Activated naive CD4-positive, alpha-beta T cell treated with anti-CD3 and anti-CD28 coated beads for 36 hours (primary cell): ENCODE data around the gene TANC1. TPM values are rescaled to one million over a fixed set of nuclear protein-coding genes. Genes with fewer than 3 reads are reported as not detected.

Experiments
- CTCF ChIA-PET: fragments of 350-600 bp; sonication (Branson Sonifier 250); formaldehyde crosslinking; loops from one replicate; lab custom pipeline; 2021; ENCODE audit warnings: antibody characterized with exemption; lab: Charles Lee
- DNase-seq: peaks from one replicate; pipeline ENCODE4 v3.0.0-alpha.2; 2020
- H3K27ac Mint-ChIP-seq: one replicate; pipeline ENCODE4 v1.8.0; 2021; ENCODE audit warnings: mild to moderate bottlenecking, mixed read lengths
- H3K27me3 Mint-ChIP-seq: one replicate; pipeline ENCODE4 v1.8.0; 2021; ENCODE audit warnings: low read depth, mixed read lengths
- H3K36me3 Mint-ChIP-seq: one replicate; pipeline ENCODE4 v1.8.0; 2021; ENCODE audit warnings: low read depth, mixed read lengths
- H3K4me1 Mint-ChIP-seq: one replicate; pipeline ENCODE4 v1.8.0; 2021; ENCODE audit warnings: low read depth, mixed read lengths
- H3K4me3 Mint-ChIP-seq: one replicate; pipeline ENCODE4 v1.8.0; 2021; ENCODE audit warnings: mild to moderate bottlenecking, moderate library complexity, mixed read lengths
- H3K9me3 Mint-ChIP-seq: one replicate; pipeline ENCODE4 v1.8.0; 2021; ENCODE audit warnings: mixed read lengths
- intact Hi-C: fragments of 100-400 bp; cut with micrococcal nuclease; formaldehyde crosslinking; loops from one replicate; pipeline ENCODE4 v1.15.1; 2023
- total RNA-seq, 2 experiments: library from RNA; stranded (reverse); gene quantifications; one replicate each; pipeline ENCODE4 v1.2.3, GENCODE V29; 2021

TANC1 gene
- total RNA-seq, 2 experiments from 2014 or later: 2.0 to 2.3 TPM

GRCh38 chr2:159225025-159226016 is 256.9 kb downstream of the TANC1 start:
- CTCF ChIA-PET: no interaction called here
- Mint-ChIP-seq H3K36me3 (no peaks in the 10 kb centered on the region), H3K27me3 (no peaks in the 10 kb centered on the region), H3K27ac (no peak overlapping the region), H3K4me1 (peaks cover 10% of the 10 kb centered on the region), H3K4me3 (no peak overlapping the region), H3K9me3 (no peaks in the 10 kb centered on the region)
- intact Hi-C loops: no loop called here
- DNase-seq: no peak

- H3K27ac Mint-ChIP-seq: no peak overlapping the region
- DNase-seq: peak; percentile 35
- CTCF ChIA-PET: no interaction called here
These were observed 257.6 kb downstream of the TANC1 start for GRCh38 chr2:159226059-159226461.

DNA sequence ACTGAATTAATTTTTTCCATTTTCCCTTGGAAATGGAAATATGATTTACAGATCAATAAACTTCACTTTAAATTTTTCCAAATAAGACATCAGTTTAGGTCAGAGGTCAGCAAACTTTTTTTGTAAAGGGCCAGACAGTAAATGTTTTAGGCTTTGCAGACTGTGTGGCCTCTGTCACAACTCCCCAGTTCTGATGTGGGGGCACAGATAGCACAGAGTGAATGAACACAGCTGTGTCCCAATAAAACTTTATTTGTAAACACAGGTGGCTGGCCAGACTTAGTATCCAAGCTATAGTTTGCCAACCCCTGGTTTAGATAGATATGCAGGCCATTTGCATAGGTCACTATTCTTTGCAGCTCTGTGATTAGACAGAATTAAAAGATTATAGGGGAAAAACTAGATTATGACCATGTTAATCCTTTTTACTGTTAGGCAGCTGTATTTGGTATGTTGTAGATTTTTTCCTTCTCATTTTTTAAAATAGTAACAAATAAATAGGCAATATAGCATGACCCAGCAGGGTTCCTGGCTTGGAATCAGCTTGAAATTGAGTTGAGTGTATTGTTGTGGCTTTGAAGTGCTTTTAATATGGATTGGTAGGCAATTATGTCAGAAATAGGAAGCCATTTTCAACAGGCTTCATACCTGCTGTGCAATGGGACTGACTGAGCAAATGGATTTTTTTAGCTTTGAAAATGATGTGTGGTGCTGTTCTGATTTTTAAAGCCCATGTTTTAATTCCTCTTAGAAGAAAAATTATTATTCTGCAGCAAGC is 258.4 kb downstream of the TANC1 start:
- no peaks in the 10 kb centered on the region for H3K36me3 Mint-ChIP-seq
- CTCF ChIA-PET: no interaction called here

More at GRCh38 chr2:159226059-159226461, 257.6 kb downstream of the TANC1 start:
- H3K9me3 Mint-ChIP-seq: no peaks in the 10 kb centered on the region
- intact Hi-C loops: no loop called here
- H3K4me3 Mint-ChIP-seq: no peak overlapping the region
- no peaks in the 10 kb centered on the region for H3K36me3 Mint-ChIP-seq
- peaks cover 10% of the 10 kb centered on the region for H3K4me1 Mint-ChIP-seq
- H3K27me3 Mint-ChIP-seq: no peaks in the 10 kb centered on the region

GRCh38 chr2:159227467-159227866 is 259.0 kb downstream of the TANC1 start:
- no peaks in the 10 kb centered on the region for H3K36me3 Mint-ChIP-seq
- H3K4me3 Mint-ChIP-seq: no peak overlapping the region
- intact Hi-C loops: no loop called here
- no peaks in the 10 kb centered on the region for H3K27me3 Mint-ChIP-seq
- no peaks in the 10 kb centered on the region for H3K9me3 Mint-ChIP-seq
- CTCF ChIA-PET: no interaction called here
- peaks cover 10% of the 10 kb centered on the region for H3K4me1 Mint-ChIP-seq
- H3K27ac Mint-ChIP-seq: no peak overlapping the region
- DNase-seq: no peak

More for the DNA sequence above, 258.4 kb downstream of the TANC1 start:
- H3K9me3 Mint-ChIP-seq: no peaks in the 10 kb centered on the region
- no peak overlapping the region for H3K27ac Mint-ChIP-seq
- no peak for DNase-seq
- H3K4me3 Mint-ChIP-seq: no peak overlapping the region
- intact Hi-C loops: no loop called here
- H3K4me1 Mint-ChIP-seq: peaks cover 10% of the 10 kb centered on the region
- H3K27me3 Mint-ChIP-seq: no peaks in the 10 kb centered on the region

- CTCF ChIA-PET: no interaction called here
- peaks cover 10% of the 10 kb centered on the region for H3K4me1 Mint-ChIP-seq
- DNase-seq: no peak
- H3K36me3 Mint-ChIP-seq: peaks cover 1% of the 10 kb centered on the region
- H3K27me3 Mint-ChIP-seq: no peaks in the 10 kb centered on the region
- no peak overlapping the region for H3K4me3 Mint-ChIP-seq
- intact Hi-C loops: no loop called here
- H3K9me3 Mint-ChIP-seq: no peaks in the 10 kb centered on the region
- H3K27ac Mint-ChIP-seq: no peak overlapping the region
These were observed 259.7 kb downstream of the TANC1 start for GRCh38 chr2:159228081-159228581.

GRCh38 chr2:159229476-159230144 is 261.2 kb downstream of the TANC1 start:
- H3K9me3 Mint-ChIP-seq: no peaks in the 10 kb centered on the region
- CTCF ChIA-PET: interaction anchor here (0.6 kb wide), 1 partner anchor 580 kb away, joined by 3 read pairs; no protein-coding TSS in a partner anchor
- intact Hi-C loops: no loop called here

DNA sequence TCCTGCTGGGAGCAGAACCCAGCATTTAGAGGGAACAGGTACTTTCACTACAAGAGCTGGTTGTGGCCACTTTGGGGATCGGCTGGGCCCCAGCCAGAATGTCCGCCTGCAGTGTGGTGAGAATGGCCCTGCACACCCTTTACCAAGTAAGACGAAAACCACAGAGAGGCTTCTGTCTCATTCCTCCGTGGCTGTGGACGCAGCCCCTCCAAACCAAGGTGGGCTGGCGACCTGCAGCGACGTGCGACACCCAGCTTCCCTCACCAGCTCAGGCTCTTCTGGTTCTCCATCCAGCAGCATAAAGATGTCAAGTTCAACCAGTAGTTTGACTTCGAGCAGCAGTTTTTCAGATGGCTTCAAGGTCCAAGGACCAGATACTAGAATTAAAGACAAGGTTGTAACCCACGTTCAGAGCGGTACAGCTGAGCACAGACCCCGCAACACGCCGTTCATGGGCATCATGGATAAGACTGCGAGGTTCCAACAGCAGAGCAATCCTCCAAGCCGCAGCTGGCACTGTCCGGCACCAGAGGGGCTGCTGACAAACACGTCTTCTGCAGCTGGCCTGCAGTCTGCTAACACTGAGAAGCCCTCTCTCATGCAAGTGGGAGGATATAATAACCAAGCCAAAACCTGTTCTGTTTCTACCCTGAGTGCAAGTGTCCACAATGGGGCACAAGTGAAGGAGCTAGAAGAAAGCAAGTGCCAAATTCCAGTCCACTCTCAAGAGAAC is 261.9 kb downstream of the TANC1 start:
- Mint-ChIP-seq H3K4me3 (no peak overlapping the region), H3K27ac (no peak overlapping the region), H3K36me3 (peaks cover 5% of the 10 kb centered on the region), H3K4me1 (peaks cover 10% of the 10 kb centered on the region), H3K9me3 (no peaks in the 10 kb centered on the region), H3K27me3 (no peaks in the 10 kb centered on the region)
- intact Hi-C loops: no loop called here
- CTCF ChIA-PET: interaction anchor here (0.6 kb wide), 1 partner anchor 579 kb away, joined by 3 read pairs; no protein-coding TSS in a partner anchor
- no peak for DNase-seq

More at GRCh38 chr2:159229476-159230144, 261.2 kb downstream of the TANC1 start:
- no peak for DNase-seq
- no peaks in the 10 kb centered on the region for H3K27me3 Mint-ChIP-seq
- H3K4me3 Mint-ChIP-seq: no peak overlapping the region
- H3K27ac Mint-ChIP-seq: no peak overlapping the region
- peaks cover 10% of the 10 kb centered on the region for H3K4me1 Mint-ChIP-seq
- H3K36me3 Mint-ChIP-seq: peaks cover 3% of the 10 kb centered on the region

- Mint-ChIP-seq H3K27me3 (no peaks in the 10 kb centered on the region), H3K36me3 (peaks cover 8% of the 10 kb centered on the region), H3K27ac (no peak overlapping the region), H3K4me1 (peaks cover 6% of the 10 kb centered on the region), H3K4me3 (no peak overlapping the region), H3K9me3 (no peaks in the 10 kb centered on the region)
- CTCF ChIA-PET: interaction anchor here (0.6 to 1.7 kb wide), 2 partner anchors 32 to 64 kb away, joined by 3 read pairs; no protein-coding TSS in a partner anchor
- no peak for DNase-seq
- intact Hi-C loops: no loop called here
These were observed 264.2 kb downstream of the TANC1 start for GRCh38 chr2:159232456-159233170.

- no peak overlapping the region for H3K27ac Mint-ChIP-seq
These were observed 266.4 kb downstream of the TANC1 start for GRCh38 chr2:159234868-159235267.

DNA sequence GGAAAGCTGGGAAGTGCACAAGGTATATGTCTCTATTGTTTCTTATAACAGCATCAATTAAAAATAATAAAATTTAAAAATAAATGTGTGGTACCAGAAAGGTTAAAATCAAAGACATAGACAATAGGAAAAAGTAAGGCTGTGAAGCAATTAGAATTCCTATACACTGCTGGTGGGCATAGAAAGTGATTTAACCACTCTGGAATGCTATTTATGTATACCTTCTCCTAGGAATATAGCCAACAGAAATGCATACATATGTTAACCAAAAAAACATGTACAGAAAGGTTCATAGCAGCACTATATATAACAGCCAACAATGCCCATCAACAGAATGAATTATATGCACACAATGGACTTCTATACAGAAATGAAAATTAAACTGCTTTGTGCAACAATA is 275.1 kb downstream of the TANC1 start:
- H3K4me3 Mint-ChIP-seq: no peak overlapping the region
- no peak for DNase-seq
- intact Hi-C loops: no loop called here
- H3K9me3 Mint-ChIP-seq: no peaks in the 10 kb centered on the region
- peaks cover 25% of the 10 kb centered on the region for H3K36me3 Mint-ChIP-seq
- no peaks in the 10 kb centered on the region for H3K4me1 Mint-ChIP-seq
- CTCF ChIA-PET: no interaction called here
- no peaks in the 10 kb centered on the region for H3K27me3 Mint-ChIP-seq
- H3K27ac Mint-ChIP-seq: no peak overlapping the region

More at GRCh38 chr2:159234868-159235267, 266.4 kb downstream of the TANC1 start:
- Mint-ChIP-seq H3K36me3 (peaks cover 8% of the 10 kb centered on the region), H3K4me1 (no peaks in the 10 kb centered on the region), H3K9me3 (no peaks in the 10 kb centered on the region), H3K4me3 (no peak overlapping the region), H3K27me3 (no peaks in the 10 kb centered on the region)
- intact Hi-C loops: no loop called here
- DNase-seq: no peak
- CTCF ChIA-PET: no interaction called here
